Adipocyte (in vitro differentiated cells): ENCODE results near the gene RFC5.
A peak's percentile ranks its signal among the peaks of the same experiment; 100 is the strongest.
"Not testable (repeated sequence)": the region's sequence is repeated elsewhere in the genome, so short reads cannot be mapped to it uniquely, and the experiment has no call there.

Experiments
- DNase-seq: peaks from one replicate; pipeline ENCODE4 v3.0.0-alpha.2; 2015; ENCODE audit warnings: low read depth
- H3K27me3 ChIP-seq: replicated peaks from 2 replicates; pipeline ENCODE4 v1.7.0; 2013; ENCODE audit warnings: mild to moderate bottlenecking, low read length, moderate library complexity; ENCODE audit not compliant: control insufficient read depth, insufficient read depth
- H3K36me3 ChIP-seq: 2 replicates; pipeline ENCODE4 v1.7.0; 2013; ENCODE audit warnings: low read length, mild to moderate bottlenecking, moderate library complexity; ENCODE audit not compliant: control insufficient read depth, insufficient read depth, severe bottlenecking
- H3K4me1 ChIP-seq: 2 replicates; pipeline ENCODE4 v1.7.0; 2013; ENCODE audit warnings: mild to moderate bottlenecking, low read length, moderate library complexity; ENCODE audit not compliant: control insufficient read depth, insufficient read depth
- H3K4me3 ChIP-seq: 2 replicates; pipeline ENCODE4 v1.7.0; 2013; ENCODE audit warnings: mild to moderate bottlenecking, low read length, moderate library complexity
- H3K9ac ChIP-seq: 2 replicates; pipeline ENCODE4 v1.7.0; 2013; ENCODE audit warnings: mild to moderate bottlenecking, low read length, moderate library complexity
- H3K9me3 ChIP-seq: 2 replicates; pipeline ENCODE4 v1.7.0; 2013; ENCODE audit warnings: mild to moderate bottlenecking, low read length, moderate library complexity; ENCODE audit not compliant: control insufficient read depth

RFC5 gene

GRCh38 chr12:117985182-117985581, 31.3 kb upstream of the RFC5 start:
- Histone ChIP-seq H3K36me3 (no peaks in the 10 kb centered on the region), H3K9me3 (no peaks in the 10 kb centered on the region), H3K27me3 (no peaks in the 10 kb centered on the region), H3K9ac (no peak overlapping the region), H3K4me1 (peaks cover 7% of the 10 kb centered on the region), H3K4me3 (no peak overlapping the region)
- DNase-seq, result no peak

GRCh38 chr12:117986705-117987469, 29.6 kb upstream of the RFC5 start:
- no peaks in the 10 kb centered on the region for H3K9me3 ChIP-seq
- H3K9ac ChIP-seq, result no peak overlapping the region
- DNase-seq, result peak; percentile 10
- H3K27me3 ChIP-seq, result no peaks in the 10 kb centered on the region
- peaks cover 5% of the 10 kb centered on the region for H3K4me1 ChIP-seq
- H3K36me3 ChIP-seq, result no peaks in the 10 kb centered on the region
- no peak overlapping the region for H3K4me3 ChIP-seq

GRCh38 chr12:117994551-117995438, 21.7 kb upstream of the RFC5 start:
- Histone ChIP-seq H3K27me3 (no peaks in the 10 kb centered on the region), H3K4me3 (no peak overlapping the region), H3K9me3 (peaks cover 2% of the 10 kb centered on the region), H3K36me3 (no peaks in the 10 kb centered on the region), H3K4me1 (no peaks in the 10 kb centered on the region), H3K9ac (no peak overlapping the region)
- DNase-seq, result no peak

- Histone ChIP-seq H3K4me1 (no peaks in the 10 kb centered on the region), H3K27me3 (no peaks in the 10 kb centered on the region), H3K9ac (no peak overlapping the region), H3K9me3 (peaks cover 2% of the 10 kb centered on the region), H3K4me3 (no peak overlapping the region), H3K36me3 (no peaks in the 10 kb centered on the region)
- DNase-seq, result no peak
Observed at GRCh38 chr12:117998719-117999118, 17.8 kb upstream of the RFC5 start.

GRCh38 chr12:117999806-118000205, 16.7 kb upstream of the RFC5 start:
- H3K9ac ChIP-seq, H3K36me3 ChIP-seq: not testable (repeated sequence)

GRCh38 chr12:118010903-118011302, 5.6 kb upstream of the RFC5 start:
- no peaks in the 10 kb centered on the region for H3K36me3 ChIP-seq
- no peak for DNase-seq
- H3K27me3 ChIP-seq, result peaks cover 3% of the 10 kb centered on the region
- no peaks in the 10 kb centered on the region for H3K9me3 ChIP-seq
- H3K4me3 ChIP-seq, result no peak overlapping the region
- H3K9ac ChIP-seq, result no peak overlapping the region
- peaks cover under 1% of the 10 kb centered on the region for H3K4me1 ChIP-seq

More at GRCh38 chr12:117999806-118000205, 16.7 kb upstream of the RFC5 start:
- not testable (repeated sequence) for H3K27me3 ChIP-seq, H3K4me3 ChIP-seq, H3K4me1 ChIP-seq, H3K9me3 ChIP-seq, DNase-seq

- Histone ChIP-seq H3K9ac (no peak overlapping the region), H3K4me1 (peaks cover 3% of the 10 kb centered on the region), H3K4me3 (no peak overlapping the region), H3K9me3 (no peaks in the 10 kb centered on the region), H3K27me3 (peaks cover 3% of the 10 kb centered on the region), H3K36me3 (no peaks in the 10 kb centered on the region)
- no peak for DNase-seq
Observed at GRCh38 chr12:118011377-118011776, 5.1 kb upstream of the RFC5 start.

GRCh38 chr12:118011961-118012360, 4.5 kb upstream of the RFC5 start:
- H3K36me3 ChIP-seq, result no peaks in the 10 kb centered on the region
- no peak for DNase-seq
- peaks cover 3% of the 10 kb centered on the region for H3K27me3 ChIP-seq
- no peaks in the 10 kb centered on the region for H3K9me3 ChIP-seq
- H3K4me1 ChIP-seq, result peaks cover 3% of the 10 kb centered on the region
- no peak overlapping the region for H3K4me3 ChIP-seq
- H3K9ac ChIP-seq, result no peak overlapping the region

GRCh38 chr12:118013283-118013682, 3.2 kb upstream of the RFC5 start:
- no peaks in the 10 kb centered on the region for H3K27me3 ChIP-seq
- no peaks in the 10 kb centered on the region for H3K36me3 ChIP-seq
- DNase-seq, result no peak
- H3K4me3 ChIP-seq, result no peak overlapping the region
- no peak overlapping the region for H3K9ac ChIP-seq
- no peaks in the 10 kb centered on the region for H3K9me3 ChIP-seq
- H3K4me1 ChIP-seq, result peaks cover 8% of the 10 kb centered on the region

- no peak overlapping the region for H3K9ac ChIP-seq
- H3K27me3 ChIP-seq, result no peaks in the 10 kb centered on the region
- peaks cover 8% of the 10 kb centered on the region for H3K4me1 ChIP-seq
- H3K9me3 ChIP-seq, result no peaks in the 10 kb centered on the region
- no peak for DNase-seq
- no peak overlapping the region for H3K4me3 ChIP-seq
- peaks cover 10% of the 10 kb centered on the region for H3K36me3 ChIP-seq
Observed at GRCh38 chr12:118015306-118015705, 1.2 kb upstream of the RFC5 start.

- Histone ChIP-seq H3K27me3 (no peaks in the 10 kb centered on the region), H3K9me3 (no peaks in the 10 kb centered on the region), H3K36me3 (peaks cover 16% of the 10 kb centered on the region), H3K4me1 (peaks cover 8% of the 10 kb centered on the region), H3K4me3 (peak overlapping the region; percentile 87), H3K9ac (peak overlapping the region; percentile 74)
- DNase-seq, result no peak
Observed at GRCh38 chr12:118015944-118016343, 559 bp upstream of the RFC5 start.
